Uterus (tissue), 4 donors: ENCODE measurements around the gene NR6A1. TPM values are rescaled to one million over a fixed set of nuclear protein-coding genes. Genes with fewer than 3 reads are reported as not detected.

Experiments
- DNase-seq, 2 donors: peaks; one replicate each; pipeline ENCODE4 v3.0.0-alpha.2; 2019 to 2020
- H3K27ac ChIP-seq, 2 donors: fragments of 200-600 bp; sonication (generic); 1 replicate in 1 of 2; 2 replicates in 1 of 2; pipeline ENCODE4 v1.5.1; 2016 to 2018
- H3K27me3 ChIP-seq, 2 donors: fragments of 200-600 bp; sonication (generic); one replicate each; pipeline ENCODE4 v1.5.1; 2018 to 2019; ENCODE audit warnings: control low read depth in 1 of 2
- H3K36me3 ChIP-seq, 2 donors: fragments of 200-600 bp; sonication (generic); one replicate each; pipeline ENCODE4 v1.5.1; 2019; ENCODE audit warnings: control low read depth in 1 of 2
- H3K4me1 ChIP-seq, 2 donors: fragments of 200-600 bp; sonication (generic); one replicate each; pipeline ENCODE4 v1.5.1; 2018 to 2019; ENCODE audit warnings: control low read depth in 1 of 2
- H3K4me3 ChIP-seq, 2 donors: fragments of 200-600 bp; sonication (generic); 1 replicate in 1 of 2; 2 replicates in 1 of 2; pipeline ENCODE4 v1.5.1; 2018 to 2019; ENCODE audit warnings: mild to moderate bottlenecking in 1 of 2
- H3K9me3 ChIP-seq, 2 donors: fragments of 200-600 bp; sonication (generic); one replicate each; pipeline ENCODE4 v1.5.1; 2019; ENCODE audit warnings: control low read depth in 1 of 2
- POLR2A ChIP-seq, 2 donors: fragments of 450-650 bp; IDR thresholded peaks; one replicate each; pipeline ENCODE4 v1.6.1; 2016; ENCODE audit warnings: antibody characterized with exemption in 2 of 2, mild to moderate bottlenecking in 1 of 2, moderate library complexity in 1 of 2
- intact Hi-C: fragments of 100-400 bp; cut with DNase I; formaldehyde crosslinking; loops from one replicate; pipeline ENCODE4 v1.15.1; 2023; ENCODE audit warnings: low total_unique reads
- total RNA-seq, 4 donors: library from RNA; depleted of rRNA in 3 of 4; stranded (reverse); fragments of >200 nt in 3 of 4; gene quantifications; one replicate each; pipeline versions ENCODE4 v1.1.0 to v1.2.4, GENCODE V29; 2014 to 2023
- TF ChIP-seq, protein P1 (sequence below), 4 experiments: fragments of 200-600 bp in 2 of 4; fragments of 450-650 bp in 2 of 4; sonication (generic) in 2 of 4; IDR thresholded peaks; one replicate each; pipeline ENCODE4 v1.5.1; 2016 to 2019; ENCODE audit warnings: antibody characterized with exemption in 4 of 4, mild to moderate bottlenecking in 2 of 4, moderate library complexity in 1 of 4
- donor health status: DM: yes; HTN: yes; CAD: no.

The NR6A1 gene
- total RNA-seq, 4 donors from 2014 or later, result under 0.01 to 2.6 (median 1.3) TPM; not detected in 1

- Histone ChIP-seq H3K27me3 (no peaks in the 10 kb centered on the region), H3K27ac (no peak overlapping the region), H3K4me3 (no peak overlapping the region), H3K4me1 (peaks cover 0 to 13% of the 10 kb centered on the region in 2 donors), H3K36me3 (no peaks in the 10 kb centered on the region), H3K9me3 (no peaks in the 10 kb centered on the region)
- peak in 1 of 2 donors; percentile 6 for DNase-seq
- intact Hi-C loops, result no loop called here
- TF ChIP-seq, protein P1, sequence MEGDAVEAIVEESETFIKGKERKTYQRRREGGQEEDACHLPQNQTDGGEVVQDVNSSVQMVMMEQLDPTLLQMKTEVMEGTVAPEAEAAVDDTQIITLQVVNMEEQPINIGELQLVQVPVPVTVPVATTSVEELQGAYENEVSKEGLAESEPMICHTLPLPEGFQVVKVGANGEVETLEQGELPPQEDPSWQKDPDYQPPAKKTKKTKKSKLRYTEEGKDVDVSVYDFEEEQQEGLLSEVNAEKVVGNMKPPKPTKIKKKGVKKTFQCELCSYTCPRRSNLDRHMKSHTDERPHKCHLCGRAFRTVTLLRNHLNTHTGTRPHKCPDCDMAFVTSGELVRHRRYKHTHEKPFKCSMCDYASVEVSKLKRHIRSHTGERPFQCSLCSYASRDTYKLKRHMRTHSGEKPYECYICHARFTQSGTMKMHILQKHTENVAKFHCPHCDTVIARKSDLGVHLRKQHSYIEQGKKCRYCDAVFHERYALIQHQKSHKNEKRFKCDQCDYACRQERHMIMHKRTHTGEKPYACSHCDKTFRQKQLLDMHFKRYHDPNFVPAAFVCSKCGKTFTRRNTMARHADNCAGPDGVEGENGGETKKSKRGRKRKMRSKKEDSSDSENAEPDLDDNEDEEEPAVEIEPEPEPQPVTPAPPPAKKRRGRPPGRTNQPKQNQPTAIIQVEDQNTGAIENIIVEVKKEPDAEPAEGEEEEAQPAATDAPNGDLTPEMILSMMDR (IDR thresholded peaks at IDR 0.05), result no peak
- TF ChIP-seq POLR2A (IDR thresholded peaks at IDR 0.05), result no peak
Observed at GRCh38 chr9:124788542-124789217, 17.6 kb upstream of the NR6A1 start.

DNA sequence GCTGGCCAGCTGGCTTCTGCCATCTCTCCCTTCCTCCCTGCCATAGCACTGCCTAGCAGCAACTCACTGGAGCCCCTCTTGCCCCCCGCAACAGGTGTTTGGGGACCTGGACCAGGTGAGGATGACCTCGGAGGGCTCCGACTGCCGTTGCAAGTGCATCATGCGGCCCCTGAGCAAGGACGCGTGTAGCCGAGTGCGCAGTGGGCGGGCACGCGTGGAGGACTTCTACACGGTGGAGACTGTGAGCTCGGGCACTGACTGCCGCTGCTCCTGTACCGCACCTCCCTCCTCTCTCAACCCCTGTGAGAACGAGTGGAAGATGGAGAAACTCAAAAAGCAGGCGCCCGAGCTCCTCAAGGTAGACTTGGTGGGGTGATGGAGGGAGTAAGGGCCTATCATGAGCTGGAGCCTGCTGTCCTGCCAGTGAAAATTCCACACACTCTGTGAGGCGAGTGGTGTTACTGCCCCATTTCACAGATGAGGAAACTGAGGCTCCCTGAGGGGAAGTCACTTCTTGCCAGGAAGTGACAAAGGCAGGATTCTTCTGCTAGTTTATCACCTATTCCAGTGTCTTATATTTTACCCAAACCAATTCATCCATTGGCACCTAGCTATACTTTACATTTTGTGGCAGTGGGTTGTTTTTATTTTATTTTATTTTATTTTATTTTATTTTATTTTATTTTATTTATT lies 15.9 kb upstream of the NR6A1 start:
- Histone ChIP-seq H3K27me3 (no peaks in the 10 kb centered on the region), H3K4me3 (no peak overlapping the region), H3K9me3 (no peaks in the 10 kb centered on the region), H3K27ac (no peak overlapping the region), H3K36me3 (no peaks in the 10 kb centered on the region), H3K4me1 (no peaks in the 10 kb centered on the region)
- intact Hi-C loops, result no loop called here
- TF ChIP-seq, protein P1 (IDR thresholded peaks at IDR 0.05), result no peak
- TF ChIP-seq POLR2A (IDR thresholded peaks at IDR 0.05), result no peak
- peak; percentile 13 to 17 for DNase-seq

DNA sequence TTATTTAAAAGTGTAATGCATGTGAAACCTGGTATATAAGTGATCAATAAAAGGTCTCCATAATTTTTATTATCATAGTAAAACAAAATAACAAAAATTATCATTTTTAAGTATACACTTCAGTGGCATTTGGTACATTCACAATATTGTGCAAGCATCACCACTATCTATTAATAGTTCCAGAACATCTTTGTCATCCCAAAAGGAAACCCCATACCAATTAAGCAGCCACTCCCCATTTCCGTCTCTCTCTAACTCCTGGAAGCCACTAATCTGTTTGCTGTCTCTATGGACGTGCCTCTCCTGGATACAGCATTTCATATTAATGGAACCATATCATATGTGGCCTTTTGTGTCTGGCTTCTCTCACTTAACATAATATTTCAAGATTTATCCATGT lies 13.4 kb upstream of the NR6A1 start:
- no peak overlapping the region for H3K4me3 ChIP-seq
- H3K27me3 ChIP-seq, result no peaks in the 10 kb centered on the region
- H3K36me3 ChIP-seq, result no peaks in the 10 kb centered on the region
- intact Hi-C loops, result no loop called here
- peak overlapping the region; percentile 44 to 66 for H3K27ac ChIP-seq
- peak in 1 of 2 donors; percentile 8 for DNase-seq
- no peak for TF ChIP-seq POLR2A (IDR thresholded peaks at IDR 0.05)
- TF ChIP-seq, protein P1 (IDR thresholded peaks at IDR 0.05), result no peak
- H3K4me1 ChIP-seq, result no peaks in the 10 kb centered on the region
- no peaks in the 10 kb centered on the region for H3K9me3 ChIP-seq

DNA sequence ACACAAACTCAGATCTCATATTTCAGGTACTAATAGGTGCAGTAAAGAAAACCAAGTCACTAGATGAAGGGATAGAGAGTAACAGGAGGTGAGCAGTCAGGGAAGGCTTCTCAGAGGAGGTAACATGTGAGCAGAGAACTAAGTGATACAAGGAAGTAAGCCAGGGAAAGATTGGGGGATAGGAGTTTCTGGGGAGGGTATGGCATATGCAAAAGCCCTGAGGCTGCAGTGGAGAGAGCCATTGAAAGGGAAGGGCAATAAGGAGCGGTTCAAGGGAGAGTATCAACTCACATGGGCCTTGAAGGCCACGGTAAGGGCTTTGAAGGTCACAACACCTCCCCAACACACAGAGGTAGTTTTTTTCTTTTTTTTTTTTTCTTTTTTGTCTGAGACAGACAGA lies 12.7 kb upstream of the NR6A1 start:
- Histone ChIP-seq H3K27ac (peak overlapping the region; percentile 61 to 66), H3K27me3 (no peaks in the 10 kb centered on the region), H3K36me3 (no peaks in the 10 kb centered on the region), H3K4me1 (no peaks in the 10 kb centered on the region), H3K9me3 (no peaks in the 10 kb centered on the region), H3K4me3 (no peak overlapping the region)
- intact Hi-C loops, result no loop called here
- TF ChIP-seq, protein P1 (IDR thresholded peaks at IDR 0.05), result no peak
- no peak for TF ChIP-seq POLR2A (IDR thresholded peaks at IDR 0.05)
- DNase-seq, result no peak
